Activated effector memory CD4-positive, alpha-beta T cell treated with Interleukin-2 at 50 U/mL for 16 hours (primary cell): ENCODE measurements around the gene APOB.

ENCODE experiments used
- DNase-seq: peaks from one replicate; pipeline ENCODE4 v3.0.0-alpha.2; 2020

Gene APOB, protein sequence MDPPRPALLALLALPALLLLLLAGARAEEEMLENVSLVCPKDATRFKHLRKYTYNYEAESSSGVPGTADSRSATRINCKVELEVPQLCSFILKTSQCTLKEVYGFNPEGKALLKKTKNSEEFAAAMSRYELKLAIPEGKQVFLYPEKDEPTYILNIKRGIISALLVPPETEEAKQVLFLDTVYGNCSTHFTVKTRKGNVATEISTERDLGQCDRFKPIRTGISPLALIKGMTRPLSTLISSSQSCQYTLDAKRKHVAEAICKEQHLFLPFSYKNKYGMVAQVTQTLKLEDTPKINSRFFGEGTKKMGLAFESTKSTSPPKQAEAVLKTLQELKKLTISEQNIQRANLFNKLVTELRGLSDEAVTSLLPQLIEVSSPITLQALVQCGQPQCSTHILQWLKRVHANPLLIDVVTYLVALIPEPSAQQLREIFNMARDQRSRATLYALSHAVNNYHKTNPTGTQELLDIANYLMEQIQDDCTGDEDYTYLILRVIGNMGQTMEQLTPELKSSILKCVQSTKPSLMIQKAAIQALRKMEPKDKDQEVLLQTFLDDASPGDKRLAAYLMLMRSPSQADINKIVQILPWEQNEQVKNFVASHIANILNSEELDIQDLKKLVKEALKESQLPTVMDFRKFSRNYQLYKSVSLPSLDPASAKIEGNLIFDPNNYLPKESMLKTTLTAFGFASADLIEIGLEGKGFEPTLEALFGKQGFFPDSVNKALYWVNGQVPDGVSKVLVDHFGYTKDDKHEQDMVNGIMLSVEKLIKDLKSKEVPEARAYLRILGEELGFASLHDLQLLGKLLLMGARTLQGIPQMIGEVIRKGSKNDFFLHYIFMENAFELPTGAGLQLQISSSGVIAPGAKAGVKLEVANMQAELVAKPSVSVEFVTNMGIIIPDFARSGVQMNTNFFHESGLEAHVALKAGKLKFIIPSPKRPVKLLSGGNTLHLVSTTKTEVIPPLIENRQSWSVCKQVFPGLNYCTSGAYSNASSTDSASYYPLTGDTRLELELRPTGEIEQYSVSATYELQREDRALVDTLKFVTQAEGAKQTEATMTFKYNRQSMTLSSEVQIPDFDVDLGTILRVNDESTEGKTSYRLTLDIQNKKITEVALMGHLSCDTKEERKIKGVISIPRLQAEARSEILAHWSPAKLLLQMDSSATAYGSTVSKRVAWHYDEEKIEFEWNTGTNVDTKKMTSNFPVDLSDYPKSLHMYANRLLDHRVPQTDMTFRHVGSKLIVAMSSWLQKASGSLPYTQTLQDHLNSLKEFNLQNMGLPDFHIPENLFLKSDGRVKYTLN (N-terminal part only)

DNA sequence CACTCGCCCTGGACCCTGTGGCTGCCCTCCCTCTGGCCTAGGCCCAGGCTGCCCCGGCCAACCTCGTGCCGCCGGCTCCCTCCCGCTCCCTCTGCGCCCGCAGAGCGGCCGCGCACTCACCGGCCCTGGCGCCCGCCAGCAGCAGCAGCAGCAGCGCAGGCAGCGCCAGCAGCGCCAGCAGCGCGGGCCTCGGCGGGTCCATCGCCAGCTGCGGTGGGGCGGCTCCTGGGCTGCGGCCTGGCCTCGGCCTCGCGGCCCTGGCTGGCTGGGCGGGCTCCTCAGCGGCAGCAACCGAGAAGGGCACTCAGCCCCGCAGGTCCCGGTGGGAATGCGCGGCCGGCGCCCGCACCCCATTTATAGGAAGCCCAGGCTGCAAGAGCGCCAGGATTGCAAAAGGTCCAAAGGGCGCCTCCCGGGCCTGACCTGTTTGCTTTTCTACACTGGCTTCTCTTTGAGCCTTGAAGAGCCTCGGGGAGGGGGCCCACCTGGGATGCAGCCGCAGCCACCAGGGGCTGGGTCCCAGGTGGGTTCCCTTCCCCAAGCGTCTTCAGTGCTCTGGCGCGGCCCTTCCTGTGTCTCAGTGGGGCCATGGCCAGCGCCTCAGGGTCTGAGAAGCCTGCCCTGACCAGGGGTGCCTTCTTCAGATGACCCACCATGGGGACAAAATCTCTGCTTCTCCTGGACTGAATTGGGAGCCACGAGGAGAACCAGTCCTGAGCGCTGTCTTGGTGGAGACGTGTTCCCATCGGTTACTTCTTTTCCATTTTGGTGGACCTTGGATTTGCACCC lies at the start of gene APOB:
Gene APOB, minus strand, starts transcription at position 330 of the 789 bp plus-strand sequence. Its CDS starts 128 bp downstream, at position 202.
- DNase-seq, result no peak

- DNase-seq, result no peak
Observed at GRCh38 chr2:21092308-21092869, 48.5 kb upstream of the APOB start.

DNA sequence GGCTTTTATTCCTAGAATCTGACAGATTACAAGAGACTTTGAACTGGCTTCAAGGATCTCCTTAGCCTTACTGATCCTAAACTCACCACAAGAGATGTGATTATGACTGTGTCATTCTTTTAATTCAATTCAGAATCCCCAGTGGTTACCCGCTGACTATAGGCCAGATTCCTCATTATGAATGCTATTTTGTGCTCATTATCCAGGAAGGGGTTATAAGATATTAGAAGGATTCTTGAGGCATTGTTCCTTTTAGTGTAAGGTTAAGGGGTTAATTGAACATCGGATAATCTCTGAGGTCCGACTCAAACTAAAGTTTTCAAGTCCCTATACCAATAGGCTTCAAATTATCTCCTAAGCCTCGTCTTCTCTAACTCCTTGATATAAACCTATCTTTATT lies 40.5 kb upstream of the APOB start:
- DNase-seq, result no peak

GRCh38 chr2:21083482-21083881 lies 39.6 kb upstream of the APOB start:
- DNase-seq, result no peak

DNA sequence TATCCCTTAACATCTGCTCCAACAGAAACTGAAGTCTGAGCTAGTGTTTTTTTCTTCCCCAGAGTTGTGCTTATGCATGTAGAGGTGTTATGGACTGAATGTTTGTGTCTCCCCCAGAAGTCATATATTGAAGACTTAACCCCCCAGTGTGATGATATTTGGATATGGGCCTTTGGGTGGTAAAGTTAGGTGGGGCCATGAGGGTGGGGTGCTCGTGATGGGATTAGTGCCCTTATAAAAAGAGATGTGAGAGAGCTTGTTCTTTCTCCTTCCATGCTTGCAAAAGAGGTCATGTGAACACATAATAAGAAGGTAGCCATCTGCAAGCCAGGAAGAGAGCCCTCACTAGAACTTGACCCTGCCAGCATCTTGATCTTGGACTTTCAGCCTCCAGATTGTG lies 34.4 kb upstream of the APOB start:
- DNase-seq, result no peak

GRCh38 chr2:21072477-21073242 lies 28.8 kb upstream of the APOB start:
- no peak for DNase-seq

GRCh38 chr2:21070341-21071257 lies 26.7 kb upstream of the APOB start:
- no peak for DNase-seq

- DNase-seq, result no peak
Observed at GRCh38 chr2:21069746-21070340, 26.0 kb upstream of the APOB start.

DNA sequence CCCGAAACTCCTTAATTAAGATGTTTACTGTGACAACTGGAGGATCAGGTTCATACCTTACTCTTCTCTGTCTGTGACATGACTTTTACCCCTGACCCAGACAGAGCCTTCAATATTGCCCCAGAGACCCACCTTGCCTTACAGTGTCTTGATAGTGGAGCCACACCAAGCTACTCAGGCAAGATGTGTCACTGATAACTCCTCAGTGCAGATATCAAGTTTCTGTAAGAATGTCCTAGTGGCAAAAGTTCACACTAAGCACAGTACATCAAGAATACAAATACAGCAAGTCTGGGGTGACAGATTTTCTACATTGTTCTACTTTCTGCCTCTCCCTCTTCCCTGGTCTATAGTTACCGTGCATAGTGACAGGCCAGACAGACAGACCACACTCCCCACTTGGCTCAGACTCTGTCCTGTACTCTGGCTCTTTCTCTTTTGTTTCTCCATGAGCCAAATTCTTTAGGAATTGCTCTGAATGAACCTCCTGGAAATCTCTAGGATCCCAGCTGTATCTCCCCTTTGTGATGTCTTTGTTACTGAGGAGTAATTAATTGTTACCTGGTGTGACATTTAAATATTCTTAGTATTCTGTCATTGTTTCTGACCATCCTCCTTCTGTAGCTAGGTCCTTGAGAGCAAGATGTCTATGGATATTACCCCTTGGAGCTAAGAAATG lies 24.1 kb upstream of the APOB start:
- DNase-seq, result no peak

DNA sequence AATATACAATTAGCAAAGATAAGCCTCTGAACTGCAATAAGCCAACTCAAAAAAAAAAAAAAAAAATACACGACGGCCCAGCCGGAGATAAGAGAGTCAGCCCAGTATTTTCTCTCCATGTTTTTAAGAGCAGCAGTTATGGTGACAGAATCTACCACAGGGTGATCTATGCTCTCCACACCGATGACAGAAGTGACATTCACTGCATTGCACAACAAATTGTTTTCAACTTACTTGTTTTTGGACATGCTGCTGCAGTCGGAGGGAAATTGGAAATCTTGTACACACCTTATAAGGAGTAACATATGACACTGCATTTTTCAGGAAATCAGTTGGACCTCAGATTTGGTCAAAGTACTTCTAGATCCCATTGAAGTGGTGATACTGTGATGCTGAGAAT lies 23.3 kb upstream of the APOB start:
- no peak for DNase-seq

- no peak for DNase-seq
Observed at GRCh38 chr2:21059885-21060610, 16.2 kb upstream of the APOB start.

- DNase-seq, result no peak
Observed at GRCh38 chr2:21057097-21057496, 13.2 kb upstream of the APOB start.

GRCh38 chr2:21055879-21056790 lies 12.3 kb upstream of the APOB start:
- DNase-seq, result no peak

GRCh38 chr2:21055451-21055850 lies 11.6 kb upstream of the APOB start:
- no peak for DNase-seq

GRCh38 chr2:21054011-21054410 lies 10.1 kb upstream of the APOB start:
- no peak for DNase-seq

DNA sequence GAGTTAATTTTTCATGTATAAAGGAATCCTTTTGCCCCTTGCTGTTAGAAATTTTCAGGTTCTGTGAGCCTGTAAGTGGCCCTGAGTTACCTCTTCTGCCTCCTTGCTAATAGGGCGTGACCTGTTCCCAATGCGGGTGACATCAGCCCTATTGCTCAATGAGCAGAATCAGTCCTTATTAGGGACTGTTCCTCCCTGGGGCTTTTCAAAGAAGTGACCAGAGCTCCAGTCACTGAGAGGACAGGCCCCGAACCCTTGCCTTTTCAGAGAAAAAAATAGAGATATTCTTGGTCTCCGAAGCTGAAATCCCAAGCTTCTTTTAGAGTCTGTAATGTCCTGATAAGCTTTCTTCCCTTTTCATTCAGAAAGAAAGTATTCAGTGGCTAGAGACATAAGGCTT lies 8.2 kb upstream of the APOB start:
- no peak for DNase-seq

- DNase-seq, result no peak
Observed at GRCh38 chr2:21050164-21050563, 6.3 kb upstream of the APOB start.
